ENCODE measurements around the gene ULK3. TPM values are rescaled to one million over a fixed set of nuclear protein-coding genes. Genes with fewer than 3 reads are reported as not detected.

Gene ULK3
- total RNA-seq, 2 experiments from 2014 or later: 37.8 to 38.9 TPM

- Histone ChIP-seq H3K36me3 (ENCODE audit: insufficient read depth, low read length) (no peaks in the 10 kb centered on the region), H3K9me3 (ENCODE audit: control insufficient read depth in 1 of 2, insufficient read depth in 1 of 2, low read length in 2 of 2) (no peaks in the 10 kb centered on the region), H3K4me3 (ENCODE audit: low read length) (no peak overlapping the region), H3K27ac (ENCODE audit: low read depth in 1 of 2, low read length in 2 of 2) (no peak overlapping the region), H3K27me3 (ENCODE audit: control insufficient read depth in 1 of 2, insufficient read depth in 2 of 2, low read length in 2 of 2) (no peaks in the 10 kb centered on the region), H3K4me1 (ENCODE audit: insufficient read depth, low read length) (peaks cover 33% of the 10 kb centered on the region)
- H3K9me3 Mint-ChIP-seq: no peaks in the 10 kb centered on the region
- H3K4me3 Mint-ChIP-seq: no peak overlapping the region
- no peak for TF ChIP-seq CTCF (IDR thresholded peaks at IDR 0.05)
- no peaks in the 10 kb centered on the region for H3K36me3 Mint-ChIP-seq (ENCODE audit: low read depth)
- no peak overlapping the region for H3K27ac Mint-ChIP-seq
- intact Hi-C loops (cut with DNase I, micrococcal nuclease): no loop called here
- ChIA-PET CTCF (interaction anchor here (1.4 to 1.6 kb wide), 2 partner anchors 16 to 41 kb away, joined by 4 to 7 read pairs; no protein-coding TSS in a partner anchor), POLR2A (interaction anchor here (33.5 kb wide), 1 partner anchor 31 kb away, joined by 925 read pairs; the partner anchor contains the start of gene CSK)
- no peaks in the 10 kb centered on the region for H3K27me3 Mint-ChIP-seq
- H3K4me1 Mint-ChIP-seq (ENCODE audit: low read depth): peaks cover 30% of the 10 kb centered on the region
- DNase-seq: no peak
- no peak for ATAC-seq (ENCODE audit: poor library complexity)
Observed at GRCh38 chr15:74809956-74810355, 33.0 kb downstream of the ULK3 start.

DNA sequence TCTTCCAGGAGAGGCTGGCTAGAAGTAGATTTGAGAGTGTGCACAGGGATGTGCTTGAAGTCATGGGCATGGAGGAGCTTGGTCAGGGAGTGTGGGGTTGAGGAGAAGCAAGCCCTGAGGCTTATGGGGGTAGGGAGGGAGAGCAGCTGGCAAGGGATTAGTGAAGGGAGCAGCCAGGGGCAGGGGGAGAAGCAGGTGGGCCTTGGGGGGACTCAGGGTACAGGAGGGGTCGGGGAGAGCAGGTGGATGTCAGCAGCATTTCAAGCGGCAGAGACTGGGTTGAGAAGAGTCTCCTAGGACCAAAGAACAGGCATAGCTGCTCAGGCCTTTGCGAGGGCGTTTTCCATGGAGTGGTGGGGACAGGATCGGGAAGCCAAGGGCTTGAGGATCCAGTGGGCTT lies 33.7 kb downstream of the ULK3 start:
- peaks cover 1% of the 10 kb centered on the region for H3K36me3 ChIP-seq (ENCODE audit: insufficient read depth, low read length)
- TF ChIP-seq CTCF (IDR thresholded peaks at IDR 0.05): no peak
- peaks cover 33% of the 10 kb centered on the region for H3K4me1 ChIP-seq (ENCODE audit: insufficient read depth, low read length)
- no peaks in the 10 kb centered on the region for H3K9me3 ChIP-seq (ENCODE audit: control insufficient read depth in 1 of 2, insufficient read depth in 1 of 2, low read length in 2 of 2)
- Mint-ChIP-seq H3K4me3 (no peak overlapping the region), H3K27me3 (no peaks in the 10 kb centered on the region), H3K36me3 (ENCODE audit: low read depth) (peaks cover 1% of the 10 kb centered on the region), H3K4me1 (ENCODE audit: low read depth) (peaks cover 30% of the 10 kb centered on the region), H3K9me3 (no peaks in the 10 kb centered on the region), H3K27ac (peak overlapping the region; percentile 75)
- DNase-seq: no peak
- no peak for ATAC-seq (ENCODE audit: poor library complexity)
- CTCF ChIA-PET: interaction anchor here (1.5 to 1.6 kb wide), 2 partner anchors 22 to 40 kb away, joined by 4 to 7 read pairs; no protein-coding TSS in a partner anchor
- no peaks in the 10 kb centered on the region for H3K27me3 ChIP-seq (ENCODE audit: control insufficient read depth in 1 of 2, insufficient read depth in 2 of 2, low read length in 2 of 2)
- no peak overlapping the region for H3K4me3 ChIP-seq (ENCODE audit: low read length)
- intact Hi-C loops (cut with DNase I, micrococcal nuclease): no loop called here
- POLR2A ChIA-PET: interaction anchor here (33.5 kb wide), 1 partner anchor 30 kb away, joined by 925 read pairs; the partner anchor contains the start of gene CSK
- peak overlapping the region in 1 of 2 donors; percentile 21 for H3K27ac ChIP-seq (ENCODE audit: low read depth in 1 of 2, low read length in 2 of 2)

DNA sequence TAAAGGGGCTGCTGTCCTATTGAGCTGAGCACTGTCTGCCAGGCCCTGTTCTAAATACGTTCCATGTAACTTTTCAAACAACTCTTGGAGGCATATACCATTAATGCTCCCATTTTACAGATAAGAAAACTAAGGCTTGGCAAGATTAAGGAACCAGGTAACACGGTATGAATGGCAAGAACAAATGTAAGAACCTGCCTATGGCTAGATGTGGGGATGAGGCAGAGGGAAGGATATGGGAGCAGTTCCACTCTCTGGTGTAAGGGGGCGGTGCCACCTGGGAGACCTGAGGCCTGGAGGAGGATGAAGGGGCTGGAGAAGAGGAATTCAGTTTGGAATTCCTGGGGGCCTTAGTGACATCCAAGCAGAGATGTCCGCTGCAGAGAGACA lies 34.1 kb downstream of the ULK3 start:
- H3K36me3 Mint-ChIP-seq (ENCODE audit: low read depth): peaks cover 6% of the 10 kb centered on the region
- Histone ChIP-seq H3K4me1 (ENCODE audit: insufficient read depth, low read length) (peaks cover 33% of the 10 kb centered on the region), H3K4me3 (ENCODE audit: low read length) (no peak overlapping the region), H3K27me3 (ENCODE audit: control insufficient read depth in 1 of 2, insufficient read depth in 2 of 2, low read length in 2 of 2) (no peaks in the 10 kb centered on the region), H3K36me3 (ENCODE audit: insufficient read depth, low read length) (peaks cover 5% of the 10 kb centered on the region), H3K9me3 (ENCODE audit: control insufficient read depth in 1 of 2, insufficient read depth in 1 of 2, low read length in 2 of 2) (no peaks in the 10 kb centered on the region), H3K27ac (ENCODE audit: low read depth in 1 of 2, low read length in 2 of 2) (peak overlapping the region in 1 of 2 donors; percentile 21)
- H3K4me3 Mint-ChIP-seq: no peak overlapping the region
- intact Hi-C loops (cut with DNase I, micrococcal nuclease): no loop called here
- H3K27ac Mint-ChIP-seq: peak overlapping the region; percentile 75
- ATAC-seq (ENCODE audit: poor library complexity): no peak
- no peaks in the 10 kb centered on the region for H3K9me3 Mint-ChIP-seq
- POLR2A ChIA-PET: interaction anchor here (1.2 to 33.5 kb wide), 3 partner anchors 30 to 93 kb away, joined by 5 to 925 read pairs (median 6); partner anchors contain the start of gene CSK
- H3K4me1 Mint-ChIP-seq (ENCODE audit: low read depth): peaks cover 30% of the 10 kb centered on the region
- no peak for DNase-seq
- H3K27me3 Mint-ChIP-seq: no peaks in the 10 kb centered on the region
- no peak for TF ChIP-seq CTCF (IDR thresholded peaks at IDR 0.05)
- CTCF ChIA-PET: interaction anchor here (1.5 kb wide), 1 partner anchor 21 kb away, joined by 4 read pairs; no protein-coding TSS in a partner anchor

Data from CD4-positive, alpha-beta T cell (primary cell).